Activated naive CD4-positive, alpha-beta T cell treated with anti-CD3 and anti-CD28 coated beads for 36 hours (primary cell): Measurements from ENCODE around the gene ACTL7B. TPM values are rescaled to one million over a fixed set of nuclear protein-coding genes. Genes with fewer than 3 reads are reported as not detected.
"Not testable (repeated sequence)": the region's sequence is repeated elsewhere in the genome, so short reads cannot be mapped to it uniquely, and the experiment has no call there.

Experiments
- CTCF ChIA-PET: fragments of 350-600 bp; sonication (Branson Sonifier 250); formaldehyde crosslinking; loops from one replicate; lab custom pipeline; 2021; ENCODE audit warnings: antibody characterized with exemption; lab: Charles Lee
- DNase-seq: peaks from one replicate; pipeline ENCODE4 v3.0.0-alpha.2; 2020
- H3K27ac Mint-ChIP-seq: one replicate; pipeline ENCODE4 v1.8.0; 2021; ENCODE audit warnings: mild to moderate bottlenecking, mixed read lengths
- H3K27me3 Mint-ChIP-seq: one replicate; pipeline ENCODE4 v1.8.0; 2021; ENCODE audit warnings: low read depth, mixed read lengths
- H3K36me3 Mint-ChIP-seq: one replicate; pipeline ENCODE4 v1.8.0; 2021; ENCODE audit warnings: low read depth, mixed read lengths
- H3K4me1 Mint-ChIP-seq: one replicate; pipeline ENCODE4 v1.8.0; 2021; ENCODE audit warnings: low read depth, mixed read lengths
- H3K4me3 Mint-ChIP-seq: one replicate; pipeline ENCODE4 v1.8.0; 2021; ENCODE audit warnings: mild to moderate bottlenecking, moderate library complexity, mixed read lengths
- H3K9me3 Mint-ChIP-seq: one replicate; pipeline ENCODE4 v1.8.0; 2021; ENCODE audit warnings: mixed read lengths
- intact Hi-C: fragments of 100-400 bp; cut with micrococcal nuclease; formaldehyde crosslinking; loops from one replicate; pipeline ENCODE4 v1.15.1; 2023
- total RNA-seq, 2 experiments: library from RNA; stranded (reverse); gene quantifications; one replicate each; pipeline ENCODE4 v1.2.3, GENCODE V29; 2021

ACTL7B gene
- total RNA-seq, 2 experiments from 2014 or later: not detected

DNA sequence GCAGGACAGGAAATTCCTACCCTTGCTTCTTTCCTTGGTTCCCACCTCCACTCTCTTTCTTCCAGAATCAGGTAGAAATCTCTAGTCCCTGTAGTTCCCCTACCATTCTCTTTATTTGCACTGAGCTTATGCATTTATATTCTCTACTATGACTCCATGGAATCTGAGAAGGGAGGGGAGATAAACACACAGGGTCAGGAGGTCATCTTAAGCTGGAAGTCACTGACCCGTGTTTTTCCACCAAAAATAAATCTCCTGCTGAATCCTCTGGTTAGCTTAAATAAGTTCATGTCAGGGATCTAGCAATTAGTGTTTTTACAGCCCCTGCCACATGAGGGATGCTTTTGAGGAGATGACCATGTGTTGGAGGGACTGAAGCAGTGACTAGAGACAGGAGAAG, 3.7 kb downstream of the ACTL7B start:
- intact Hi-C loops: no loop called here
- no peaks in the 10 kb centered on the region for H3K9me3 Mint-ChIP-seq
- H3K27ac Mint-ChIP-seq: no peak overlapping the region
- CTCF ChIA-PET: interaction anchor here (0.5 kb wide), 1 partner anchor 349 kb away, joined by 4 read pairs; no protein-coding TSS in a partner anchor
- H3K27me3 Mint-ChIP-seq: no peaks in the 10 kb centered on the region
- no peaks in the 10 kb centered on the region for H3K4me1 Mint-ChIP-seq
- no peak overlapping the region for H3K4me3 Mint-ChIP-seq
- no peaks in the 10 kb centered on the region for H3K36me3 Mint-ChIP-seq
- DNase-seq: no peak

DNA sequence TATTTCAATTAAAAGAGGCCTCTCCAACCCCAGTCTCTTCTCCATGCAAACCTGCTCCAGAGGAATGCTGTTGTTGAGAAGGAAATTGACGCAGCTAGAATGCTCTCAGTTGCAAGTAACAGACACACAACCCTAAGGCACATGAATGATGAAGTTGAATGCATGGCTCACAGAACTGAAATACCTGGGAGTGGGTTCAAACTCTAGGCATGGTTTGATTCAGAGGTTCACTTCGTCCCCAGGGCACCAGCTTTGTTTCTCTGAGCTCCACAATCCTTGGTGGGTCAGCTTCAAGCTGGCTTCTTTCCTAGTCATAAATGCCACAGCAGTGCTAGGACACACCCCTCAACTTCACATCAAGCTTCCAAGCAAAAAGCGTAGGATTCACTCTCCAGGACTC, 4.6 kb downstream of the ACTL7B start:
- intact Hi-C loops: no loop called here
- no peaks in the 10 kb centered on the region for H3K4me1 Mint-ChIP-seq
- H3K36me3 Mint-ChIP-seq: no peaks in the 10 kb centered on the region
- H3K4me3 Mint-ChIP-seq: no peak overlapping the region
- CTCF ChIA-PET: interaction anchor here (0.6 kb wide), 1 partner anchor 21 kb away, joined by 3 read pairs; no protein-coding TSS in a partner anchor
- H3K27ac Mint-ChIP-seq: no peak overlapping the region
- no peaks in the 10 kb centered on the region for H3K27me3 Mint-ChIP-seq
- DNase-seq: no peak
- no peaks in the 10 kb centered on the region for H3K9me3 Mint-ChIP-seq

DNA sequence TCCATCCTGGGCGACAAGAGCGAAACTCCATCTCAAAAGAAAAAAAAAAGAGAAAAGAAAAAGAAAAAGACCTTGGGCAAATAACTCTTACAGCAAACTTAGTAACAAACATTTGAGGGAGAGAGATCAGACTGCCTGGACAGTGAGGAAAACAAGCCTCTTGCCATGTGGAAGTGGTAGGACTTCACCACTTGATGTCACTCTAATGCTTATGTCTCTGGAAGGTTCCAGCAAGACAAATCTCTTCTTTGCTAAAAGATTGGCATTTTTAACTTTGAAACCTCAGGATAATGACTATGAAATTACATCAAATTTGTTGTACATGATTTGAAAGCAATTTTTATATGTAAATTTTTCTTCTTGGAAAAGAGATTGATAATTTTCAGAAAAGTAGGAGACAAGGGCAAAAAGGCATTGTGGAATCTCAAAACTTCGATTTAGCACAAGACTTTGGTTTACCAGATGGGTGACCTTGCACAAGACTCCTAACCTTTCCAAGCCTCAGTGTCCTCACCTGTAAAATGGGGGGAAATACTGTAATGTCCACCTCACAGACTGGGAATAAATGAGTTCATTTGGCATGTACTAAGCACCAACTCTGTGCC, 5.4 kb downstream of the ACTL7B start:
- intact Hi-C loops: loop anchor here (1.0 kb wide), 3 partner anchors 84 to 349 kb away; partner anchors contain the start of genes ABITRAM, ELP1 and TMEM245
- CTCF ChIA-PET: no interaction called here
- H3K27me3 Mint-ChIP-seq: no peaks in the 10 kb centered on the region
- H3K27ac Mint-ChIP-seq: no peak overlapping the region
- H3K36me3 Mint-ChIP-seq: no peaks in the 10 kb centered on the region
- H3K4me1 Mint-ChIP-seq: no peaks in the 10 kb centered on the region
- H3K4me3 Mint-ChIP-seq: no peak overlapping the region
- DNase-seq: no peak
- H3K9me3 Mint-ChIP-seq: no peaks in the 10 kb centered on the region

DNA sequence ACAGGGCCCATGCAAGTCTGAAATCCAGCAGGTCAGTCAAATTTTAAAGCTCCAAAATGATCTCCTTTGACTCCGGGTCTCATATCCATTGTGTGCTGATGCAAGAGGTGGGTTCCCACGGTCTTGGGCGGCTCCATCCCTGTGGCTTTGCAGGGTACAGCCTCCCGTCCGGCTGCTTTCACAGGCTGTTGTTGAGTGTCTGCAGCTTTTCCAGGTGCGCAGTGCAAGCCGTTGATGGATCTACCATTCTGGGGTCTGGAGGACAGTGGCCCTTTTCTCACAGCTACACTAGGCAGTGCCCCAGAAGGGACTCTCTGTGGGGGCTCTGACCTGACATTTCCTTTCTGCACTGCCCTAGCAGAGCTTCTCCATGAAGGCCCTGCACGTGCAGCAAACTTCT, 7.5 kb downstream of the ACTL7B start:
- H3K27me3 Mint-ChIP-seq, intact Hi-C loops, H3K4me1 Mint-ChIP-seq, H3K4me3 Mint-ChIP-seq, H3K9me3 Mint-ChIP-seq, DNase-seq, H3K36me3 Mint-ChIP-seq, CTCF ChIA-PET, H3K27ac Mint-ChIP-seq: not testable (repeated sequence)

DNA sequence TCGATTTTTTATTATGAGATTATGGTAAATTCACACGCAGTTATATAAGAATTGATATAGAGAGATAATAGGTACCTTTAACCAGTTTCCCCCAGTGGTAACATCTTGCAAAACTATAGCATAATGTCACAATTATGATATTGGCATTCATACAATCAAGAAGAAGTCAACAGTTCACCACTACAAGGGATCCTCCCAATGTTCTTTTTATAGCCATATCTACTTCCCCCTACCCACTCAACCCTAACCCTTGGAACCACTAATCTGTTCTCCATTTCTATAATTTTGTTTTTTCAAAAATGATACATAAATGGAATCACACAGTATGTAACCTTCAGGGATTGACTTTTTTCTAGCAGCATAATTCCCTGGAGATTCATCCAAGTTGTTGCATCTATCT, 9.8 kb downstream of the ACTL7B start:
- Mint-ChIP-seq H3K4me3 (no peak overlapping the region), H3K36me3 (no peaks in the 10 kb centered on the region), H3K27ac (no peak overlapping the region), H3K9me3 (no peaks in the 10 kb centered on the region), H3K27me3 (no peaks in the 10 kb centered on the region), H3K4me1 (peaks cover 21% of the 10 kb centered on the region)
- no peak for DNase-seq
- intact Hi-C loops: no loop called here
- CTCF ChIA-PET: no interaction called here

DNA sequence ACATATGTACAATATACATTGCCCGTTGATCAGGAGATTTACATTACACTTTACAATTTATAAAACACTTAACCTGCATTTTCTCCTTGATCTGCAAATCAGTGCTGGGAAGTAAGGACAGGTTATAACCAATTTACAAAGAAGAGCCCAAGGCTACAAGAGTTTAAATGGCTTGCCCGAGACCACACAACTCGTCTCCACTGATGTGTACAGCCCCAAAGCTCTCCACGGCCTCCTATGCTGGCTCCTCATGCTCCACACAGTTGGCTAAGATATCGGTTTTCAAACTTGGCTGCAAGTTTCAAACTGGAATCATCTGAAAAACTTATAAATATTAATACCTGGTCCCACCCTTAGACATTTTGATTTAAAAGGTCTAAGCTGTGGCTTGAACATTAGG, 10.3 kb downstream of the ACTL7B start:
- H3K36me3 Mint-ChIP-seq: no peaks in the 10 kb centered on the region
- H3K27ac Mint-ChIP-seq: no peak overlapping the region
- CTCF ChIA-PET: no interaction called here

DNA sequence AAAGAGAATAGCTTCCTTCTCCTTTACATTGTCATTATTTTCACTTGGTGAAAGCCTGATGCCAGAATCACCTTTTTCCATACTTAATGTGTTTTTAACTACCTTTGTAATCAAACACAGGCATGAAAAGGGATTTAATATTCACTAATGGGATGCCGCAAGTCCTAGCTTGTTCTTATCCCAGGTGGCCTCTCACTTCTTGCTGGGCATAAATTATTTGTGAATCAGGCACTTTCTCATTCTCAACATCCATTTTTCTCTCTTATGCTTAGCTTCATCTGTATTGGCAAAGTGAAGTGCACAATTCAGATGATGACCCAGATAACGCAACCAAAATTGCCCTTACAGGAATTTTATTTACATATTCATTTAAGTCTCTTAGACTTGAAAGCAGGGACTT, 10.9 kb downstream of the ACTL7B start:
- no peak for DNase-seq
- CTCF ChIA-PET: no interaction called here
- intact Hi-C loops: loop anchor here (5.0 kb wide), 1 partner anchor 477 kb away; the partner anchor contains the start of gene EPB41L4B
- H3K27ac Mint-ChIP-seq: no peak overlapping the region
- no peaks in the 10 kb centered on the region for H3K9me3 Mint-ChIP-seq
- no peak overlapping the region for H3K4me3 Mint-ChIP-seq
- H3K36me3 Mint-ChIP-seq: no peaks in the 10 kb centered on the region
- peaks cover 21% of the 10 kb centered on the region for H3K4me1 Mint-ChIP-seq
- no peaks in the 10 kb centered on the region for H3K27me3 Mint-ChIP-seq

More for the DNA sequence above, 10.3 kb downstream of the ACTL7B start:
- Mint-ChIP-seq H3K4me3 (no peak overlapping the region), H3K4me1 (peaks cover 21% of the 10 kb centered on the region), H3K9me3 (no peaks in the 10 kb centered on the region), H3K27me3 (no peaks in the 10 kb centered on the region)
- intact Hi-C loops: no loop called here
- DNase-seq: no peak

DNA sequence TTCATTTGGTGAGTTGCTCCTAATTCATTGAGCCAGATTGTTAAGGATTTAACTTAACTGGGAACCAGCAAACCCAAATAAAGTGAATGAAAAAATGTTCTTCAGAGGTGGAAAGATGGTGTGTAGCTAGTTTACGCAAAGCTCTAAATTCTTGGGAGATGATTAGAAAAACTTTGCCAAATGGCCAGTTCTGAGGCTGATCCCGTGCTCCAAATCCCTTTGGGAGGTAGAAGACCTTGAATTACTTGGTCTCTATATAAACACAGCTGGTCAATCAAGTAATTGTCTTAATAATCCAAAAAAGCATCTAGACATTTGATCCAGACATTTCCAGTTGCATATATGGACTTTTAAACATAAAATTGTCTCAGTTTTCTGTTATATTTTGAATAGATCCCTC, 11.4 kb downstream of the ACTL7B start:
- H3K36me3 Mint-ChIP-seq: no peaks in the 10 kb centered on the region
- H3K4me1 Mint-ChIP-seq: peaks cover 21% of the 10 kb centered on the region
- intact Hi-C loops: loop anchor here (5.0 kb wide), 1 partner anchor 478 kb away; the partner anchor contains the start of gene EPB41L4B
- H3K27ac Mint-ChIP-seq: no peak overlapping the region
- H3K27me3 Mint-ChIP-seq: no peaks in the 10 kb centered on the region
- no peak overlapping the region for H3K4me3 Mint-ChIP-seq
- CTCF ChIA-PET: interaction anchor here (0.6 kb wide), 1 partner anchor 97 kb away, joined by 3 read pairs; no protein-coding TSS in a partner anchor
- no peaks in the 10 kb centered on the region for H3K9me3 Mint-ChIP-seq
- no peak for DNase-seq

DNA sequence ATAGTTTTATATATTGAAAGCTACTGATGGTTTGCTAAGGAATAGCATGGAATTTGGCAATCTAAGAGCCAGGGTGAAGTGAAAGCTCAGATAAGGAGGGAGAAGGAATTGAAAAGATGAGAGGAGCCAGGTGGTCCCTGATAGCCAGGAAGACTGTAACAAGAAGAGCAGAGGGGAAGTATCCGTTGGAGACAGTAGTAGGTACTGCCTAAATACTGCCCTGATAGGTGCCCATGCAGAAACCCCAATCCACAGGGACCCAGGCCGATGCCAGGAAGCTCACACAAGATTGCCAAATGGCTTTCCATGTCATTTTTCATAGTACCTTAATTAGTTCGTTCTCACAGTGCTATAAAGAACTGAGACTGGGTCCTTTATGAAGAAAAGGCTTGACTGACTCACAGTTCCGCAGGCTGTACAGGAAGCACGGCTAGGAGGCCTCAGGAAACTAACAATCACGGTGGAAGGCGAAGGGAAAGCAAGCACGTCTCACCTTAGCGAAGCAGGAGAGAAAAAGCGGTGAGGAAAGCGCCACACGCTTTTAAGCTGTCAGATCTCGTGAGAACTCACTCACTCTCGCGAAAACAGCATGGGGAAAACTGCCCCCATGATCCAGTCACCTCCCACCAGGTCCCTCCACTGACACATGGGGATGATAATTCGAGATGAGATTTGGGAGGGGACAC, 13.0 kb downstream of the ACTL7B start:
- no peaks in the 10 kb centered on the region for H3K9me3 Mint-ChIP-seq
- CTCF ChIA-PET: no interaction called here
- peak overlapping the region; percentile 64 for H3K4me3 Mint-ChIP-seq
- peak overlapping the region; percentile 50 for H3K27ac Mint-ChIP-seq
- H3K4me1 Mint-ChIP-seq: peaks cover 21% of the 10 kb centered on the region
- no peaks in the 10 kb centered on the region for H3K36me3 Mint-ChIP-seq
- intact Hi-C loops: loop anchor here (1.0 to 5.0 kb wide), 3 partner anchors 42 to 480 kb away; partner anchors contain the start of genes ABITRAM, ELP1 and EPB41L4B
- peak; percentile 69 for DNase-seq
- no peaks in the 10 kb centered on the region for H3K27me3 Mint-ChIP-seq

DNA sequence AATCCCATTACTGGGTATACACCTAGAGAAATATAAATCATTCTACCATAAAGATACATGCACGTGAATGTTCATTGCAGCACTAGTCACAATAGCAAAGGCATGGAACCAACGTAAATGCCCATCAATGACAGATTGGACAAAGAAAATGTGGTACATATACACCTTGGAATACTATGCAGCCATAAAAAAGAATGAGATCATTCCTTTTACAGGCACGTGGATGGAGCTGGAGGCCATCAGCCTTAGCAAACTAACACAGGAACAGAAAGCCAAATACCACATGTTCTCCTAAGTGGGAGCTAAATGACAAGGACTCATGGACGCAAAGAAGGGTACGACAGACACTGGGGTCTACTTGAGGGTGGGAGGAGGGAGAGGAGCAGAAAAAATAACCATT, 16.2 kb downstream of the ACTL7B start:
- H3K27me3 Mint-ChIP-seq, H3K9me3 Mint-ChIP-seq, H3K4me3 Mint-ChIP-seq, DNase-seq, CTCF ChIA-PET, H3K36me3 Mint-ChIP-seq, H3K27ac Mint-ChIP-seq, intact Hi-C loops: not testable (repeated sequence)
- peaks cover 21% of the 10 kb centered on the region for H3K4me1 Mint-ChIP-seq

DNA sequence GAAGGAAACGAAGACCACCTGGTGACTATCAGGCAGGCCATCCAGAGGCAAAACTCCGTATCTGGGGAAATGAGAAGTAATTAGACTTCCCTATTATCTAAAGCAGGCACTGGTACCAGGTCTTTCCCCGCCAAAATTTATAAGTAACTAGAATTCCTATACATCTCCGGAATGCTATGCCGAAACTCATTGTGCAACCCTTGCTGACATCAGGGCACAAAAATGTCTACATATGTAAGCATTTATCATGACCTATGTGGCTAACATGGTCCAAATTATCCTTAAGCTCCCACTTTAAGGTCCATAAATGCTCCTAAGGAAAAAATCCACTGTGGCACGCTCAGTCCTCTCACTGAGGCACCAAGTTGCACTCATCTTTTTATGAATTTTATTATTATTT, 17.8 kb downstream of the ACTL7B start:
- no peak overlapping the region for H3K27ac Mint-ChIP-seq
- H3K27me3 Mint-ChIP-seq: no peaks in the 10 kb centered on the region
- peaks cover 14% of the 10 kb centered on the region for H3K4me1 Mint-ChIP-seq
- intact Hi-C loops: no loop called here
- no peak overlapping the region for H3K4me3 Mint-ChIP-seq
- no peak for DNase-seq
- no peaks in the 10 kb centered on the region for H3K36me3 Mint-ChIP-seq
- H3K9me3 Mint-ChIP-seq: no peaks in the 10 kb centered on the region
- CTCF ChIA-PET: no interaction called here

DNA sequence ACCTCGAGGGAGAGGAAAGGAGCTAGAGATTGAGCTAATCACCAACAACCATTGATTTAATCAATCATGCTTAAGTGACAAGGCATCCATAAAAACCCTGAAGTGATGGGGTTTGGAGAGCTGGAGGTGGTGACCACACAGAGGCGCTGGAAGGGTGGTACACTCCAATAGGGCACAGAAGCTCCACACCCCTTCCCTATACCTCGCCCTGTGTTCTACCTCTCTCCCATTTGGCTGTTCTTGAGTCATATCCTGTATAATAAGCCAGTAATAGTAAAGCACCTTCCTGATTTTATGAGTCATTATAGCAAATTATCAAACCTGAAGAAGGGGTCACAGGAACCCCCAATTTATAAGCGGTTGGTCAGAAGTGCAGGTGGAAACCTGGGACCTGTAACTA, 18.3 kb downstream of the ACTL7B start:
- Mint-ChIP-seq H3K9me3 (no peaks in the 10 kb centered on the region), H3K27me3 (no peaks in the 10 kb centered on the region), H3K4me3 (no peak overlapping the region), H3K4me1 (peaks cover 10% of the 10 kb centered on the region), H3K27ac (no peak overlapping the region), H3K36me3 (no peaks in the 10 kb centered on the region)
- CTCF ChIA-PET: no interaction called here
- no peak for DNase-seq
- intact Hi-C loops: no loop called here

DNA sequence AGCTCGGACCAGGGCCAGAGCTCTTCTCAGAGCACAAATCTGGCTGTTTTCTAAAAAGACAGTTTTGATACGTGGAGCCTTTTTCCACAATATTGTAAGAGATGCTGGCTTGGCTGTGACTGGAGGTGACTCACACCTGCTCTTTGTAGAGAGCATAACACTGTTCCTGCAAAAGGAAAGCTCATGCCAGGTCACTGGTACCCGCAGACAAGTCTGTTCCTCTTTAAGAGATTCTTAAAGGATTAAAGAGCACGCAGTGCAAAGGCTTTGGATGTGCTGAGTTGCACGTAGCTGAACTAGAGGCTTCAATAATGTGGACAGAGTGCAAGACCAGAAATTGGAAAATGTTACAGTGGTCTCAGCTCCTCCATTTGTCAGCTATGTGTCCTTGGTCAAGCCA, 19.0 kb downstream of the ACTL7B start:
- Mint-ChIP-seq H3K27me3 (no peaks in the 10 kb centered on the region), H3K36me3 (no peaks in the 10 kb centered on the region), H3K4me3 (no peak overlapping the region), H3K4me1 (peaks cover 2% of the 10 kb centered on the region), H3K27ac (no peak overlapping the region), H3K9me3 (no peaks in the 10 kb centered on the region)
- intact Hi-C loops: no loop called here
- CTCF ChIA-PET: no interaction called here
- DNase-seq: no peak
